Mucosa of stomach (tissue), 1 donor: ENCODE data around the gene IPO11.

Experiments
- H3K27me3 ChIP-seq: one replicate; pipeline ENCODE4 v1.7.0; 2013; ENCODE audit warnings: mild to moderate bottlenecking, low read length; ENCODE audit not compliant: control insufficient read depth, insufficient read depth
- H3K36me3 ChIP-seq: one replicate; pipeline ENCODE4 v1.7.0; 2013; ENCODE audit warnings: low read length; ENCODE audit not compliant: control insufficient read depth, insufficient read depth
- H3K4me1 ChIP-seq: one replicate; pipeline ENCODE4 v1.7.0; 2013; ENCODE audit warnings: mild to moderate bottlenecking, low read length; ENCODE audit not compliant: control insufficient read depth, insufficient read depth
- H3K4me3 ChIP-seq: one replicate; pipeline ENCODE4 v1.7.0; 2013; ENCODE audit warnings: low read length
- H3K9ac ChIP-seq: one replicate; pipeline ENCODE4 v1.7.0; 2013; ENCODE audit warnings: mild to moderate bottlenecking, low read length, moderate library complexity
- H3K9me3 ChIP-seq: one replicate; pipeline ENCODE4 v1.7.0; 2013; ENCODE audit warnings: mild to moderate bottlenecking, low read length, moderate library complexity; ENCODE audit not compliant: control insufficient read depth
- donor health status: Pancreatic carcinoma.

Gene IPO11

DNA sequence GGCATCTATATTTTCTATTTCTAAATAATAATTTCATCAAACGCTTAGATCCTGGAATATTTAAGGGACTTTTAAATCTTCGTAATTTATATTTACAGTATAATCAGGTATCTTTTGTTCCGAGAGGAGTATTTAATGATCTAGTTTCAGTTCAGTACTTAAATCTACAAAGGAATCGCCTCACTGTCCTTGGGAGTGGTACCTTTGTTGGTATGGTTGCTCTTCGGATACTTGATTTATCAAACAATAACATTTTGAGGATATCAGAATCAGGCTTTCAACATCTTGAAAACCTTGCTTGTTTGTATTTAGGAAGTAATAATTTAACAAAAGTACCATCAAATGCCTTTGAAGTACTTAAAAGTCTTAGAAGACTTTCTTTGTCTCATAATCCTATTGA is 167.2 kb downstream of the IPO11 start:
- Histone ChIP-seq H3K4me1 (no peaks in the 10 kb centered on the region), H3K4me3 (no peak overlapping the region), H3K27me3 (no peaks in the 10 kb centered on the region), H3K36me3 (no peaks in the 10 kb centered on the region), H3K9ac (no peak overlapping the region), H3K9me3 (no peaks in the 10 kb centered on the region)

DNA sequence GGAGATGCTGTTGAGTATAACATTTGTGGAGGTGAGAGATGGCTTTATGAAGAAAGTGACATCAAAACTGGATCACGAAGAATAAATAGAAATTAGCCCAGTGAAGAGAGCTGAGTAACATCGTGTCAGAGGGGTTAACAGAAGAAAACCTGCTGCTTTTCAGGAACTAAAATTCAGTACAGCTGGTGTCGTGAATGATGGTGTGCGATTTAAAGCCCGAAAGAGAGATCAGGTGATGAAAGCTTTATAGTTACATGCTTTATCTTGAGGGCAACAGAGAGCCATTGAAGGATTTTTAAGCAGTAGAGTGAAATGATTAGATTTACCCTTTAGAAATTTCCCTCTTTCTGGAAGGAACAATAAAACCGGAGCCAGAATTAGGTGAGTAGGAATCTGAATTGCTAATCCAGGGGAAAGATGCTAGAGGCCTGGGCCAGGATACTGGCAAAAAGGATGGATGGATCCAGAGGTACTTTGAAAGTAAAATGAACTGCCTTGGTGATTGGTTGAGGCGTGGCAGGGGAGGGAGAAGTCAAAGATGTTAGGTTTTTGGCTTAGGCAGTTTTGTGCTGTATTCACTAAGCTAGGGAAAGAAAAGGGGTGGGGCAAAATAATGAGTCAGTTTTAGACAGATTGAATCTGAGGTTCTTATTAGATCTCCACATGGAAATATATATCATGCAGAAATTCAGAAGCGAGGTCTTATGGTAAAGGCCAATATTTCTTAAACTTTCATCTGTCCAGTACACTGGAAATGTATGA is 169.5 kb downstream of the IPO11 start:
- Histone ChIP-seq H3K9me3 (no peaks in the 10 kb centered on the region), H3K9ac (no peak overlapping the region), H3K36me3 (no peaks in the 10 kb centered on the region), H3K4me1 (no peaks in the 10 kb centered on the region), H3K4me3 (no peak overlapping the region), H3K27me3 (no peaks in the 10 kb centered on the region)

DNA sequence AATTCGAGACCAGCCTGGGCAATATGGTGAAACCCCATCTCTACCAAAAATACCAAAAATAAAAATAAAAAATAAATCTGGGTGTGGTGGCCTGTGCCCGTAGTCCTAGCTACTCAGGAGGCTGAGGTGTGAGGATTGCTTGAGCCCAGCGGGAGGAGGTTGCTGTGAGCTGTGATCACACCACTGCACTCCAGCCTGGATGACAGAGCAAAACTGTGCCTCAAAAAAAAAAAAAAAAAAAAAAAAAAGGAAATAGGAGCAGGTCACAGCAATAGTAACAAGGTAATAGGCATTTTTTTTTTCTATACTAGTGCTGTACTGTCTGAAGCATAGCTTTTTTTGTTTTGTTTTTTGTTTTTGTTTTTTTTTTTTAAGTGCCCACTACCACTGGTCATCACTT is 171.8 kb downstream of the IPO11 start:
- Histone ChIP-seq H3K27me3 (no peaks in the 10 kb centered on the region), H3K4me3 (no peak overlapping the region), H3K9ac (no peak overlapping the region), H3K36me3 (no peaks in the 10 kb centered on the region), H3K9me3 (no peaks in the 10 kb centered on the region), H3K4me1 (no peaks in the 10 kb centered on the region)

DNA sequence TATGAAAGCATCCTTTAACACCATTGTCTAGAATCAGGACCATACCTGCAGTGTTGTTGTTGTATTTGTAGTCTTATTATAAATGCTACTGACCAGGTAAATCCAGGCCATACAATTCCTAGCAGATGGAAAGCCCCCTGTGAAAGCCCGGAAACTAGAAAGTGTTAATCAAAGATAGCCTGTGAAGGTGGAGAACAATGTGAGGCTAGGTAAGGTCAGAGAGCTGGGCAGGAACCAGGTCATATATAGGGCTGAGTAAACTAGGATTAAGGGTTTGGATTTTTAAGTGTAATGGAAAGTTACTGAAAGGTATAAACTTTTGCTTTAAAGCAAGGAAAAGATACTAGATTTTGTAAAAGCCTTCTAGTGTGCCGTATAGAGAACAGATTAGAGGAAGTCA is 172.7 kb downstream of the IPO11 start:
- Histone ChIP-seq H3K36me3 (no peaks in the 10 kb centered on the region), H3K9ac (no peak overlapping the region), H3K4me3 (no peak overlapping the region), H3K4me1 (no peaks in the 10 kb centered on the region), H3K27me3 (no peaks in the 10 kb centered on the region), H3K9me3 (no peaks in the 10 kb centered on the region)

DNA sequence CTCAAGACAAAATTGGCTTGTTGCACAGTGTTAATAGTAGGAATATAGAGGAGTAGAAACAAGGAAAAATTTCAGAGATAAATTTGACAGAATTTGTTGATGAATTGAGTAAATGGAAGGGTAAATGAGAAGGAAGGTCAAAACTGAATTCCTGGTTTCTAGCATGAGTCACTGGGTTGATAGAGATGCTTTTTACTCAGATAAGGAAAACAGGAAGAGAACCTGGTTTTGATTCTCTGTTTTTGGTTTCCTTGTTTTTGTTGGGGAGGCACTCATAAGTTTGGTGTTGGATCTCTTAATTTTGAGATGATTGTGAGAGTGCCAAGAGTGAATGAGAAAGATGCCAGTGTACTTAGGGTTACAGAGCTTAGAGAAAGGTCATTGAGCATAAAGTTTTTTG is 173.2 kb downstream of the IPO11 start:
- no peaks in the 10 kb centered on the region for H3K27me3 ChIP-seq
- no peak overlapping the region for H3K9ac ChIP-seq
- H3K36me3 ChIP-seq, result no peaks in the 10 kb centered on the region
- H3K9me3 ChIP-seq, result no peaks in the 10 kb centered on the region
- H3K4me3 ChIP-seq, result no peak overlapping the region
- H3K4me1 ChIP-seq, result no peaks in the 10 kb centered on the region

DNA sequence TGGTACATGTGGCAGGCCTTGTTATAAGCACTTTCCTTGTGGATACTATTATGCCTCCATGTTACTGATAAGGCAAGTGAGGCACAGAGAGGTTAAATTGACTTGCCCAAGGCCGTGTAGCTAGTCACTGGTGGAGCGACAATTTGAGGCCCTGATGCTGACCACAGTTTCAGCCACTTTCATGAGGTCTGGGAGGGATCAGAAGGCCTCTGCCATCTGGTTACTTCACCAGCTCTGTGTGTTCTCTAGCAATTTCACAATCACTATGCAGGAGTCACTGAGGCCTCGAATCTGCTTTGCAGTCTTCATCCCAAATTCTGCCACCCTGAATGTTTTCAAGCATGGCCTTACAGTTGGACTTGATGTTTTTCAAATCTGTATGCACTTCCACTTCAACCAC is 175.2 kb downstream of the IPO11 start:
- H3K36me3 ChIP-seq, result no peaks in the 10 kb centered on the region
- no peaks in the 10 kb centered on the region for H3K9me3 ChIP-seq
- no peak overlapping the region for H3K4me3 ChIP-seq
- H3K27me3 ChIP-seq, result no peaks in the 10 kb centered on the region
- H3K9ac ChIP-seq, result no peak overlapping the region
- H3K4me1 ChIP-seq, result no peaks in the 10 kb centered on the region

DNA sequence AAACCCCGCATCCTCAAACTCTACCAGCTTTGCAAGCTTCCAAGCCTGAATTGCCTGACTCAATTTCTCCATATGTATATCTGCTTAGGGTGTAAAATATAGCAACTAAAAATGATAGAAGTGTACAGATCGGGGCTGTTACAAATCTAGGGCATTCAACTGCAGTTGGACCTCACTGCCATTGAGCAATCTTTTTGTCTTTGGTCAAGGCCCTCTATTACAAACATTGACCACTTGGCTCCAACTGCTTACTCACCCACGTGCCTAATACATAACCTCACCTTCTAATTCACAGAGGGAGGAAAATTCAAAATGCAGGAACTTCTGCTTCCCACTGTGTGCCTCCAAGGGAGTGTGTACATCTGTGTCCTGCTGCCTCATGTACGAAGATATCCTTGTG is 176.1 kb downstream of the IPO11 start:
- Histone ChIP-seq H3K9me3 (no peaks in the 10 kb centered on the region), H3K4me3 (no peak overlapping the region), H3K27me3 (no peaks in the 10 kb centered on the region), H3K36me3 (no peaks in the 10 kb centered on the region), H3K9ac (no peak overlapping the region), H3K4me1 (no peaks in the 10 kb centered on the region)

DNA sequence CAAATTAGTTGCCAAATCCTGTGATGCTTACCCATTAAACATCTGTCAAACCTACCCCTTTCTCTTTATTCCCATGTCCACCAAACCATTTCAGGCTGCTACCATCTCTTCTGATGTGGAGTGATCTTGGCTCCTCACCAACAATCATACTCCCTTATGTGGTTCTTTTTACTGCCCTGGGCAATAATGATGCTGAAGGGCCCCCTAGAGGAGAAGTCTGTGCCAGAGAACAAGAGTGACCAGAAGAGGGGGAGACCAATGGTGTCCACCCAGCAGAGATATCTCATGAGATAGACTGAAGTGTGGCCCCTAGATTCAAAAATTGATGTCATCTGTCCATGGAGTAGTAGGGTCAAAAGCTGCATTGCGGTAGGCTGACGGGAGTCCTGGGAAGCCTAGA is 176.9 kb downstream of the IPO11 start:
- Histone ChIP-seq H3K36me3 (no peaks in the 10 kb centered on the region), H3K9ac (no peak overlapping the region), H3K4me3 (no peak overlapping the region)

DNA sequence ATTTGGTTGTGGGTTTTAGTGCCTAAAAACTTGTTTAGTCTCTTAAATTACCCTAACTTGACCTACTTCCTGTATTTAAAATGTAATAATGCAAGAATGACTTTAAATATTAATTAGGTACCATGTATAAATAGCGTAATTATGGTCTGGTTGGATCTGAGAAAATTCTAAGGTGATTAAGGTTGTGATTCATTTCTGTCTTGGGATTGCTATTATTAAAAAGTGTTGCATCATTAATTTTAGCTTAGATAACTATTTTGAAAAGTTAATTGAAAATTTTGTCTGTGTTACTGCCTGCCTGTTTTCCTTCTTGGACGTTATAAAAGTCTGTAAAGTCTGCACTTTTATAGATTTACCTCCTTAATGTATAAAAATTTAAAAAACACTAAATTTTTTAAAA is 177.8 kb downstream of the IPO11 start:
- H3K4me1 ChIP-seq, result no peaks in the 10 kb centered on the region
- H3K36me3 ChIP-seq, result no peaks in the 10 kb centered on the region
- H3K9me3 ChIP-seq, result no peaks in the 10 kb centered on the region
- no peak overlapping the region for H3K9ac ChIP-seq
- H3K27me3 ChIP-seq, result no peaks in the 10 kb centered on the region
- H3K4me3 ChIP-seq, result no peak overlapping the region

More for the DNA sequence above, 176.9 kb downstream of the IPO11 start:
- no peaks in the 10 kb centered on the region for H3K4me1 ChIP-seq
- no peaks in the 10 kb centered on the region for H3K27me3 ChIP-seq
- no peaks in the 10 kb centered on the region for H3K9me3 ChIP-seq

DNA sequence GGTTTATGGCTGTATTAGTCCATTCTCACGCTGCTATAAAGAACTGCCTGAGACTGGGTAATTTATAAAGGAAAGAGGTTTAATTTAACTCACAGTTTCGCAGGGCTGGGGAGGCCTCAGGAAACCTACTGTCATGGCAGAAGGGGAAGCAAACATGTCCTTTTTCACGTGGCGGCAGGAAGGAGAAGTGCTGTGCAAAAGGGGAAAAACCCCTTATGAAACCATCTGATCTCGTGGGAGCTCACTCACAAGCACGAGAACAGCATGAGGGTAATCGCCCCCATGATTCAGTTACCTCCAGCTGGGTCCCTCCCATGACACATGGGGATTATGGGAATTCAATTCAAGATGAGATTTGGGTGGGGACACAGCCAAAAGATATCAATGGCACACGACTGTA is 180.0 kb downstream of the IPO11 start:
- Histone ChIP-seq H3K4me3 (no peak overlapping the region), H3K9ac (no peak overlapping the region), H3K36me3 (no peaks in the 10 kb centered on the region), H3K27me3 (no peaks in the 10 kb centered on the region), H3K4me1 (no peaks in the 10 kb centered on the region), H3K9me3 (no peaks in the 10 kb centered on the region)

DNA sequence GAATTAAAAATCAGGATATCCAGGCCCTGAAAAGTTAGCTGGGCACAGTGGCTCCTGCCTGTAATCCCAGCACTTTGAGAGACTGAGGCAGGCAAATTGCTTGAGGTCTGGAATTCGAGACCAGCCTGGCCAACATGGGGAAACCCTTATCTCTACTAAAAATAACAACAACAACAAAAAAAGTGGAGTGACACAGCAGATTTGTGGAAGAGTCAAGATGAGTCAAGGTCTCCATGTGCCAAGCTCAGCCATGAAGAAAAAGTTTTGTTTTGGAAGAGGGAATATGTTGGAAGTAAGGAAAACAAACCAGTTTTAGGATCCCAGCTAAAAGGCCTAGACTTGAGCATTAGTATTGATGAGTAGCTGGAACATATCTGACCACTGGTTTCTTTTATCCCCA is 180.8 kb downstream of the IPO11 start:
- Histone ChIP-seq H3K36me3 (no peaks in the 10 kb centered on the region), H3K27me3 (no peaks in the 10 kb centered on the region), H3K4me3 (no peak overlapping the region), H3K4me1 (no peaks in the 10 kb centered on the region), H3K9me3 (no peaks in the 10 kb centered on the region), H3K9ac (no peak overlapping the region)

DNA sequence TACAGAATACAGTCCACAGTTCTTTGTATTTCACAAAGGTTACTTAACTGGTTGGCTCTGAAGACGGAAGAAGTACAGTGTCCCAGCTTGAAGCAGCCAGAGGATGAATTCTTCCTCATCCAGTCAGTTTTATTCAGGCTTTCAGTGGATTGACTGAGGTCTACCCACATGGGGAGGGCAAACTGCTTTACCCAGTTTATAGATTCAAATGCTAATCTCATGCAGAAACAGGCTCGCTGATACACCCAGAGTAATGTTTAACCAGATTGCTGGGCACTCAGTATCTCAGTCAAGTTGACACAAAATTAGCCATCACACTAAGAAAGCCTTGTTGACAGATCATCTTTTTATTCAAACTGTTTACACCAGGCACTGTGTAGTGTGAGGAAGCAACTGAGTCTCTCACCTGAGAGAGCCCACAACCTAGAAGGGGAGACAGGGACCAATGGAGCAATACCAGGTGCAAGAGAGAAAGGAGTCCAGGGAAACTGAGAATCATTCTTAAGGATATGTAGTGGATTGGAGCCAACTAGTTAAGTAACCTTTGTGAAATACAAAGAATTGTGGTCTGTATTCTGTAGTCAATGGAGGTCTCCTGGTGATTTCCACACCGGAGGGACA is 181.9 kb downstream of the IPO11 start:
- H3K36me3 ChIP-seq, result no peaks in the 10 kb centered on the region

More for the DNA sequence above, 181.9 kb downstream of the IPO11 start:
- Histone ChIP-seq H3K9ac (no peak overlapping the region), H3K9me3 (no peaks in the 10 kb centered on the region), H3K4me3 (no peak overlapping the region), H3K4me1 (no peaks in the 10 kb centered on the region), H3K27me3 (no peaks in the 10 kb centered on the region)
